ENCODE results near the gene ZNF652.

Gene ZNF652

GRCh38 chr17:49259663-49260010, 102.4 kb downstream of the ZNF652 start:
- DNase-seq, result no peak

- no peak for DNase-seq
Measured at GRCh38 chr17:49258394-49258793, 103.7 kb downstream of the ZNF652 start.

DNA sequence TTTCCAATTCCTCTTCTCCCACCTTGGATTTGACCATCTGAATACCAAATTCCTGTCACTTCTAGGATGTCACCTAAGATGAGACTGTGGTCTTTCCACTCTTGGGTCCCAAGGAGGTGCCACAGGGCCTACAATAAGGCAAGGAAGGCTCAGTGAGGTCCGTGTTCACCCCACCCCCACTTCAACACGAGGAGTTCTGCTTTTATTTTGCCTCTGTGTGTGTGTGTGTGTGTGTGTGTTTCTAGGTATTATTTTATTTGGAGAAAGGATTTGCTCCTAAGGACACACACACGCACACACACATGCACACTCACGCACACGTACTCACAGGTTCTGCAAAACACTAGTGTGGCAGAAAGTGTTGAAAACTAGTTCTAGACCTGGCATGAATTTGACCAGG, 106.9 kb downstream of the ZNF652 start:
- no peak for DNase-seq

DNA sequence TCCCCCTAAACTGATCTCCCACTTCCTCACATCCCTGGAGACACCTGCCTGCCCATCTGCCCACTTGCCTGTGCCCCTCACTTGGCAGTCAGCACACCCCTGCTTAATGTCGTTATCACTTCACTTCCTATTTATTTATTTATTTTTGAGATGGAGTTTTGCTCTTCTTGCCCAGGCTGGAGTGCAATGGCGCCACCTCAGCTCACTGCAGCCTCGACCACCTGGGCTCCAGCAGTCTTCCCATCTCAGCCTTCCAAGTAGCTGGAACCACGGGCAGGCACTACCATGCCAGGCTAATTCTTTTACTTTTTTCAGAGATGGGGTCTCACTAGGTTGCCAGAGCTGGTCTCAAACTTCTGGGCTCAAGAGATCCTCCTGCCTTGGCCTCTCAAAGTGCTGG, 108.0 kb downstream of the ZNF652 start:
- no peak for DNase-seq

DNA sequence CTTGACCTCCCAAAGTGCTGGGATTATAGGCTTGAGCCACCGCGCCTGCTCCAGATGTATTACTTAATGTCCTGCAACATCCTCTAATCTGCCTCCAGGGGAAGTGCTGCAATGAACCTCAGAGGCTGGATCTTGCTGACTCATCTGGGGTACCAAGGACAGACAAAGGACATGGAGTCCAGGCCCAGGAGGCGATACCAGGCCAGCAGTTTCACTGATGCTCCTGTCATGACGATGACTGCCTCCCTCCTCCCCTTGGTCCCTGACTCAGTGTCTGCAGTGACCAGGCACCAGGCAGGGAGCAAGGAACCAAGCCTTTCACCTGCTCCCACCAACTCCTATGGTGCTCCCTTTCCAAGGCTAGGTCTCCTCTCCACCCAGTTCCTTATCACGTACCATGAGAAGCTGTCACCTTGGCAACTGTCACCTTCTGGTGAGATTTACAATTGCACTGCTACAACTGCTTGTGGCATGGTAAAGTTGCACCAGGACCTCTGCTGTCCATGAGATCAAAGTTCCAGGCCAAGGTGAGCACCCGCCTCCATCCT, 109.8 kb downstream of the ZNF652 start:
- no peak for DNase-seq

DNA sequence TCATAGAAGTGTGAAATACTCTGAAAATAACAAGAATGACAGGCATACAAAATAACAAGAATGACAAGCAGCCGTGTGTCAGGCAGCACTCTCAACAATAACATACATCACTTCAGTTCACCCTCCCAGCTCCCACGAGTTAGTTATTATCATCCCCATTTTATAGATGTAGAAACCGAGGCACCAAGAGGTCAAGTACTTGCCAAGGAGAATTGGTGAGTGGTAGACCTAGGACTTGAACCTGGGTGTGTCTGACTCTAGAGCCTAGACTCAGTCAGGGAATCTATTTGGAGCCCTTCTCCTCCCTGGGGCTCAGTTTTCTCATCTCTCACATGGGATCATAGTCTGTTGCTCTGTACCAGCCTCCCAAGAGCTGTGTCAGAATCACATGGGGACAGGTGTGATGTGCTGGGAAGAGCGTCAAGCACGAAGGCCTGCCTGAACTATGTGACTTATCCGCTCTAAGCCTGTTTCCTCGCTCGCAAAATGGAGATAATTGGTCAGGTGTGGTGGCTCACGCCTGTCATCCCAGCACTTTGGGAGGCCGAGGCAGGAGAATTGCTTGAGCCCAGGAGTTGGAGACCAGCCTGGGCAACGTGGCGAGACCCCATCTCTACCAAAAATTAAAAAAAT, 112.0 kb downstream of the ZNF652 start:
- DNase-seq, result no peak

DNA sequence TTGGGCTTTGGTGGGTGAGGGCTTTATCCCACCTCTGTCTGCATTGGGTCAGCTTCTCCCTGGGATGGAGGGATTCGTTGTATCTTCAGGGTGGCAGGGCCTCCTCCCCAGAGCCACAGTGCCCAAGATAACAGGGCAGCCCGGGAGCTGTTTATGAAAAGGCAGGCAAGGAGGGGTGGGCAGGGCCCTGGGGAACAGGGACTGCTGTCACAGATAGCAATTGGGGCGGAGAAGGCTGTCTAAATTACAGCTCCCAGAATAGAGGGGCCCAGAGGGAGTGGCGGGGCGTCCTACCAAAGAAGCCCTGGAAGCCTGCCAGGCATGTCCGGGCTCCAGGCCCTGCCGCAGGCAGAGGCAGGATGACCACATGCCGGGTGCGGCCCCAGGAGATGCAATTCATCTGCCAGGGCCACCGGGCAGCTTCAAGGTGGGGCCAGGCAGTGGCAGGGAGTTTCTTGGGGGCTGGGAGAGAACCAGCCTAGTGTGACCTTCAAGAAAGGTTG, 112.7 kb downstream of the ZNF652 start:
- DNase-seq, result no peak

DNA sequence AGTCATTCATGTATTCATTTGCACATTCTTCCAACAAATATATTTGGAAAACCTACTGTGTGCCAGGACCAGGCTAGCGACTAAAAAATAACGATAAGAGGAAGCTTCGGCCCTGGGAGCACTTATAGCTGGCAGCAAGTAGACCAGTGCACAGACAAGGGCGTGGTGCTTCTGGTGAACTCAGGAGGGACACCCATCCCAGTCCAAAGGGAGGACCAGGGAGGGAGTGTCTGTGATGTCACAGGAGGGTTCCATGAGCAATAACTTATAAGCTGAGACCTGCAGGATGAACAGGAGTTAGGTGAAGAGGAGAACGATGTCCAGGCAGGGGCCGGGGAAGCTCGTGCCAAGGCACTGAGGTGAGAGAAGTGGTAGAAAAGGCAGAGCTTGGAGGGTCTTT, 114.1 kb downstream of the ZNF652 start:
- no peak for DNase-seq

GRCh38 chr17:49244839-49245238, 117.2 kb downstream of the ZNF652 start:
- DNase-seq, result no peak
